ENCODE data around the gene REM2.

DNA sequence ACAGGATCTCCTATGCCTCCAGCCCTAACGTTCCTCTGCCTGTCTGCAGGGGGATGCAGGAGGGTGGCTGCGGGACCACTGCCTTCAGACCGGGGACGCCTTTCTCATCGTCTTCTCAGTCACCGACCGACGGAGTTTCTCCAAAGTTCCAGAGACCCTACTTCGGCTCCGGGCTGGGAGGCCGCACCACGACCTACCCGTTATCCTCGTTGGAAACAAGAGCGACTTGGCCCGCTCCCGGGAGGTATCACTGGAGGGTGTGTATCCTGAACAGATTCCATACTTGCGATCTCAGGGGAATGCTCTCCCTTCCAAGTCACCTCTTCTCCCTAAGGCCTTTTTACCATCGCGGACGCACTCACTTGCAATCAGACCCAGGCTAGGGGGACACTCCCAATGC, 3.0 kb downstream of the REM2 start:
- no peak for TF ChIP-seq FOXM1 (IDR thresholded peaks at IDR 0.05; ENCODE audit: borderline replicate concordance)
- TF ChIP-seq NFRKB (IDR thresholded peaks at IDR 0.05), result no peak
- no peak for TF ChIP-seq TARDBP (IDR thresholded peaks at IDR 0.05)
- TF ChIP-seq BHLHE40 (IDR thresholded peaks at IDR 0.05; ENCODE audit: borderline replicate concordance), result no peak
- no peak for TF ChIP-seq CTBP1 (IDR thresholded peaks at IDR 0.05; ENCODE audit: borderline replicate concordance)
- TF ChIP-seq SP1 (IDR thresholded peaks at IDR 0.05), result no peak
- no peak for TF ChIP-seq ELF4 (IDR thresholded peaks at IDR 0.05)
- TF ChIP-seq HDGF (IDR thresholded peaks at IDR 0.05; ENCODE audit: borderline replicate concordance), result no peak
- TF ChIP-seq SUZ12 (IDR thresholded peaks at IDR 0.05), result no peak
